OCI-LY1 (cell line): ENCODE data around the gene IRF2BP2.

Source experiments
- H2AFZ ChIP-seq: fragments of 200-600 bp; sonication (generic), shearing (Covaris generic); 2 replicates; pipeline ENCODE4 v1.6.0; 2014; ENCODE audit warnings: antibody characterized with exemption, mild to moderate bottlenecking, low read length
- H3F3A ChIP-seq: fragments of 200-600 bp; sonication (generic), shearing (Covaris generic); 2 replicates; pipeline ENCODE4 v1.6.0; 2014; ENCODE audit warnings: mild to moderate bottlenecking, antibody characterized with exemption, low read length, moderate library complexity; ENCODE audit not compliant: insufficient read depth
- H3K27ac ChIP-seq: fragments of 200-600 bp; sonication (generic); 2 replicates; pipeline ENCODE4 v1.5.1; 2014; ENCODE audit warnings: low read length, mixed run types, mild to moderate bottlenecking, low read depth; ENCODE audit not compliant: poor library complexity, severe bottlenecking
- H3K27me3 ChIP-seq: fragments of 200-600 bp; sonication (generic); 2 replicates; pipeline ENCODE4 v1.6.0; 2014; ENCODE audit warnings: antibody characterized with exemption, mild to moderate bottlenecking, low read length, moderate library complexity; ENCODE audit not compliant: insufficient read depth
- H3K36me3 ChIP-seq: fragments of 200-600 bp; sonication (generic); 2 replicates; pipeline ENCODE4 v1.6.1; 2014; ENCODE audit warnings: mild to moderate bottlenecking, antibody characterized with exemption, low read length, moderate library complexity, mixed read lengths; ENCODE audit not compliant: insufficient read depth
- H3K4me1 ChIP-seq: fragments of 200-600 bp; sonication (generic); 2 replicates; pipeline ENCODE4 v1.5.1; 2014; ENCODE audit warnings: mild to moderate bottlenecking, low read length, moderate library complexity; ENCODE audit not compliant: insufficient read depth, severe bottlenecking
- H3K4me2 ChIP-seq: fragments of 200-600 bp; sonication (generic), shearing (Covaris generic); 2 replicates; pipeline ENCODE4 v1.6.1; 2014; ENCODE audit warnings: low read length
- H3K4me3 ChIP-seq: fragments of 200-600 bp; sonication (generic); 2 replicates; pipeline ENCODE4 v1.5.1; 2014; ENCODE audit warnings: low read length, low read depth, mild to moderate bottlenecking, mixed read lengths; ENCODE audit not compliant: poor library complexity, severe bottlenecking
- H3K79me2 ChIP-seq: fragments of 200-600 bp; shearing (Covaris generic); 2 replicates; pipeline ENCODE4 v1.6.1; 2016; ENCODE audit warnings: mixed run types, low read length, mixed read lengths; ENCODE audit not compliant: insufficient read depth
- H3K9ac ChIP-seq: fragments of 200-600 bp; sonication (generic), shearing (Covaris generic); 2 replicates; pipeline ENCODE4 v1.6.1; 2014; ENCODE audit warnings: mild to moderate bottlenecking, low read length, mixed read lengths
- H3K9me2 ChIP-seq: fragments of 200-600 bp; sonication (generic), shearing (Covaris generic); 2 replicates; pipeline ENCODE4 v1.6.1; 2014; ENCODE audit warnings: low read depth, mild to moderate bottlenecking, low read length, mixed read lengths
- H3K9me3 ChIP-seq: fragments of 200-600 bp; shearing (Covaris generic); 2 replicates; pipeline ENCODE4 v1.6.1; 2014; ENCODE audit warnings: low read length, mixed read lengths
- H4K20me1 ChIP-seq: fragments of 200-600 bp; sonication (generic), shearing (Covaris generic); 2 replicates; pipeline ENCODE4 v1.6.0; 2016; ENCODE audit warnings: mild to moderate bottlenecking, low read length; ENCODE audit not compliant: insufficient read depth
- CTCF ChIP-seq: fragments of 200-600 bp; sonication (generic), shearing (Covaris generic); IDR thresholded peaks from 2 replicates; pipeline ENCODE4 v1.5.1; 2017; ENCODE audit warnings: mild to moderate bottlenecking, antibody characterized with exemption, low read length, moderate library complexity, mixed read lengths
- EZH2 ChIP-seq: fragments of 200-600 bp; sonication (generic), shearing (Covaris generic); IDR thresholded peaks from 2 replicates; pipeline ENCODE4 v1.8.0; 2017; ENCODE audit warnings: borderline replicate concordance, mixed run types, mild to moderate bottlenecking, antibody characterized with exemption, low read length, moderate library complexity, mixed read lengths

Gene IRF2BP2

GRCh38 chr1:234605399-234605982 is 4.5 kb downstream of the IRF2BP2 start:
- H3K4me3 ChIP-seq = peak overlapping the region; percentile 64
- peaks cover 43% of the 10 kb centered on the region for H3K79me2 ChIP-seq
- no peaks in the 10 kb centered on the region for H3K9me2 ChIP-seq
- H3K4me1 ChIP-seq = peaks cover 80% of the 10 kb centered on the region
- H3K36me3 ChIP-seq = peaks cover 31% of the 10 kb centered on the region
- peak overlapping the region; percentile 85 for H3K27ac ChIP-seq
- peak overlapping the region; percentile 27 for H3K9ac ChIP-seq
- peaks cover 19% of the 10 kb centered on the region for H3F3A ChIP-seq
- TF ChIP-seq EZH2 (no peak), CTCF (no peak)
- H3K4me2 ChIP-seq = peak overlapping the region; percentile 79
- H3K9me3 ChIP-seq = no peaks in the 10 kb centered on the region
- no peaks in the 10 kb centered on the region for H3K27me3 ChIP-seq
- no peak overlapping the region for H2AFZ ChIP-seq
- no peaks in the 10 kb centered on the region for H4K20me1 ChIP-seq

GRCh38 chr1:234604495-234605398 is 5.2 kb downstream of the IRF2BP2 start:
- Histone ChIP-seq H3K4me3 (peak overlapping the region; percentile 64), H3K4me2 (peak overlapping the region; percentile 79), H4K20me1 (no peaks in the 10 kb centered on the region), H3K36me3 (peaks cover 31% of the 10 kb centered on the region), H2AFZ (no peak overlapping the region), H3K9me3 (no peaks in the 10 kb centered on the region), H3K79me2 (peaks cover 43% of the 10 kb centered on the region), H3K9ac (peak overlapping the region; percentile 27), H3F3A (peaks cover 20% of the 10 kb centered on the region), H3K27ac (peak overlapping the region; percentile 85), H3K4me1 (peaks cover 85% of the 10 kb centered on the region), H3K9me2 (no peaks in the 10 kb centered on the region), H3K27me3 (no peaks in the 10 kb centered on the region)
- TF ChIP-seq EZH2 = no peak
- no peak for TF ChIP-seq CTCF

- Histone ChIP-seq H3K27ac (peak overlapping the region; percentile 85), H3K9me2 (no peaks in the 10 kb centered on the region), H3K27me3 (no peaks in the 10 kb centered on the region), H3K79me2 (peaks cover 43% of the 10 kb centered on the region), H3F3A (peaks cover 26% of the 10 kb centered on the region), H3K9me3 (no peaks in the 10 kb centered on the region), H4K20me1 (no peaks in the 10 kb centered on the region), H3K9ac (no peak overlapping the region), H3K4me3 (peak overlapping the region; percentile 64), H2AFZ (no peak overlapping the region), H3K4me1 (peaks cover 97% of the 10 kb centered on the region), H3K36me3 (peaks cover 31% of the 10 kb centered on the region), H3K4me2 (peak overlapping the region; percentile 79)
- TF ChIP-seq EZH2 (no peak), CTCF (no peak)
Observed at GRCh38 chr1:234603221-234604204, 6.5 kb downstream of the IRF2BP2 start.
